ENCODE results near the gene CDC14B.

CDC14B gene

DNA sequence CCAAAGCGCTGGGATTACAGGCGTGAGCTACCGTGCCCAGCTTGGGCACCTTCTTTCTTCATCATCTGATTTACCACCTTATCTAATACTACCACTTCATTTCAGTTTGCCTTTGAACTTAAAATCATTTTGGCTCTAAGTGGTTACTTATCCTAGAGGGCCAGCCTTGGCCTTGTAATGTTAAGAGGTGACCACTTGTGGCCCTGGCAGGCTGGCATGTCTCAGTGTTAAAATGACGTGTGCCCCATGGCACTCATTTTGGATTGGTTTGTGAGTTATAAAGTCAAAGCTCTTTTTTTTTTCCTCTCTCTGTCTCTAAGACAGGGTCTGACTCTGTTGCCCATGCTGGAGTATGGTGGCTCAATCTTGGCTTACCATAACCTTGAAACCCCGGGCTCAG is 151.9 kb downstream of the CDC14B start:
- Histone ChIP-seq H3K4me1 (ENCODE audit: control insufficient read depth, low read length) (no peaks in the 10 kb centered on the region), H3K4me2 (ENCODE audit: low read length) (no peak overlapping the region), H3K36me3 (ENCODE audit: control insufficient read depth, low read length) (no peaks in the 10 kb centered on the region)

GRCh38 chr9:96464426-96464825 is 155.2 kb downstream of the CDC14B start:
- TF ChIP-seq EZH2phosphoT487 (IDR thresholded peaks at IDR 0.05; ENCODE audit: borderline replicate concordance, low read length) (no peak), CTCF (IDR thresholded peaks at IDR 0.05; ENCODE audit: low read depth, low read length, poor library complexity, severe bottlenecking) (no peak)
- H3K4me2 ChIP-seq (ENCODE audit: low read length): no peak overlapping the region
- H3K36me3 ChIP-seq (ENCODE audit: control insufficient read depth, low read length): no peaks in the 10 kb centered on the region
- H3K4me3 ChIP-seq (ENCODE audit: low read length): no peak overlapping the region
- no peaks in the 10 kb centered on the region for H3K27me3 ChIP-seq (ENCODE audit: control insufficient read depth, low read length)
- no peaks in the 10 kb centered on the region for H3K9me2 ChIP-seq (replicated peaks; ENCODE audit: control insufficient read depth, low read length)
- no peaks in the 10 kb centered on the region for H3K9me3 ChIP-seq (ENCODE audit: control insufficient read depth, insufficient read depth, low read length)
- no peaks in the 10 kb centered on the region for H3K79me2 ChIP-seq (ENCODE audit: control insufficient read depth, low read length)
- H3K4me1 ChIP-seq (ENCODE audit: control insufficient read depth, low read length): no peaks in the 10 kb centered on the region
- H4K20me1 ChIP-seq (ENCODE audit: control insufficient read depth, insufficient read depth, low read depth, low read length): no peaks in the 10 kb centered on the region
- H3F3A ChIP-seq (ENCODE audit: control insufficient read depth, insufficient read depth): no peaks in the 10 kb centered on the region
- H3K27ac ChIP-seq (ENCODE audit: low read depth, low read length): no peak overlapping the region

More for the DNA sequence above, 151.9 kb downstream of the CDC14B start:
- no peaks in the 10 kb centered on the region for H3K9me2 ChIP-seq (replicated peaks; ENCODE audit: control insufficient read depth, low read length)
- H3F3A ChIP-seq (ENCODE audit: control insufficient read depth, insufficient read depth): no peaks in the 10 kb centered on the region
- no peaks in the 10 kb centered on the region for H3K27me3 ChIP-seq (ENCODE audit: control insufficient read depth, low read length)
- TF ChIP-seq CTCF (IDR thresholded peaks at IDR 0.05; ENCODE audit: low read depth, low read length, poor library complexity, severe bottlenecking): no peak
- no peak for TF ChIP-seq EZH2phosphoT487 (IDR thresholded peaks at IDR 0.05; ENCODE audit: borderline replicate concordance, low read length)
- H3K27ac ChIP-seq (ENCODE audit: low read depth, low read length): no peak overlapping the region
- no peaks in the 10 kb centered on the region for H3K9me3 ChIP-seq (ENCODE audit: control insufficient read depth, insufficient read depth, low read length)
- H4K20me1 ChIP-seq (ENCODE audit: control insufficient read depth, insufficient read depth, low read depth, low read length): no peaks in the 10 kb centered on the region
- no peak overlapping the region for H3K4me3 ChIP-seq (ENCODE audit: low read length)
- no peaks in the 10 kb centered on the region for H3K79me2 ChIP-seq (ENCODE audit: control insufficient read depth, low read length)

DNA sequence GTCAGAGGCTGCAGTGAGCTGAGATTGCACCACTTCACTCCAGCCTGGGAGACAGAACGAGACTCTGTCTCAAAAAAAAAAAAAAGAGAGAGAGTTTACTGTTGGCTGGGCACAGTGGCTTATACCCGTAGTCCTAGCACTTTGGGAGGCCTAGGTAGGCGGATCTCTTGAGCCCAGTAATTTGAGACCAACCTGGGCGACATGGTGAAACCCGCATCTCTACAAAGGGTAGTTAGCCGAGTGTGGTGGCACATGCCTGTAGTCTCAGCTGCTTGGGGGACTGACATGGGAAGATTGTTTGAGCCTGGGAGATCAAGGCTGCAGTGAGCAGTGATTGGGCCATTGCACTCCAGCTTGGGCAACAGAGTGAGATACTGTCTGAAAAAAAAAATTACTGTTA is 157.1 kb downstream of the CDC14B start:
- Histone ChIP-seq H3K4me1 (ENCODE audit: control insufficient read depth, low read length) (no peaks in the 10 kb centered on the region), H3K36me3 (ENCODE audit: control insufficient read depth, low read length) (no peaks in the 10 kb centered on the region), H4K20me1 (ENCODE audit: control insufficient read depth, insufficient read depth, low read depth, low read length) (no peaks in the 10 kb centered on the region), H3K27ac (ENCODE audit: low read depth, low read length) (no peak overlapping the region), H3K9me2 (replicated peaks; ENCODE audit: control insufficient read depth, low read length) (no peaks in the 10 kb centered on the region), H3K4me2 (ENCODE audit: low read length) (no peak overlapping the region), H3K4me3 (ENCODE audit: low read length) (no peak overlapping the region), H3F3A (ENCODE audit: control insufficient read depth, insufficient read depth) (no peaks in the 10 kb centered on the region), H3K79me2 (ENCODE audit: control insufficient read depth, low read length) (no peaks in the 10 kb centered on the region), H3K9me3 (ENCODE audit: control insufficient read depth, insufficient read depth, low read length) (no peaks in the 10 kb centered on the region), H3K27me3 (ENCODE audit: control insufficient read depth, low read length) (no peaks in the 10 kb centered on the region)
- TF ChIP-seq EZH2phosphoT487 (IDR thresholded peaks at IDR 0.05; ENCODE audit: borderline replicate concordance, low read length) (no peak), CTCF (IDR thresholded peaks at IDR 0.05; ENCODE audit: low read depth, low read length, poor library complexity, severe bottlenecking) (no peak)

GRCh38 chr9:96461336-96461735 is 158.3 kb downstream of the CDC14B start:
- Histone ChIP-seq H3F3A (ENCODE audit: control insufficient read depth, insufficient read depth) (no peaks in the 10 kb centered on the region), H3K27ac (ENCODE audit: low read depth, low read length) (no peak overlapping the region), H3K36me3 (ENCODE audit: control insufficient read depth, low read length) (no peaks in the 10 kb centered on the region), H3K4me1 (ENCODE audit: control insufficient read depth, low read length) (no peaks in the 10 kb centered on the region), H4K20me1 (ENCODE audit: control insufficient read depth, insufficient read depth, low read depth, low read length) (no peaks in the 10 kb centered on the region), H3K4me2 (ENCODE audit: low read length) (no peak overlapping the region), H3K27me3 (ENCODE audit: control insufficient read depth, low read length) (no peaks in the 10 kb centered on the region), H3K4me3 (ENCODE audit: low read length) (no peak overlapping the region), H3K79me2 (ENCODE audit: control insufficient read depth, low read length) (no peaks in the 10 kb centered on the region), H3K9me3 (ENCODE audit: control insufficient read depth, insufficient read depth, low read length) (no peaks in the 10 kb centered on the region), H3K9me2 (replicated peaks; ENCODE audit: control insufficient read depth, low read length) (no peaks in the 10 kb centered on the region)
- TF ChIP-seq CTCF (IDR thresholded peaks at IDR 0.05; ENCODE audit: low read depth, low read length, poor library complexity, severe bottlenecking) (no peak), EZH2phosphoT487 (IDR thresholded peaks at IDR 0.05; ENCODE audit: borderline replicate concordance, low read length) (no peak)
